Suprapubic skin (tissue), 4 donors: ENCODE data around the gene EMCN. TPM values are rescaled to one million over a fixed set of nuclear protein-coding genes. Genes with fewer than 3 reads are reported as not detected.

ENCODE experiments used
- DNase-seq, 2 donors: peaks; one replicate each; pipeline ENCODE4 v3.0.0-alpha.2; 2019; ENCODE audit warnings: low spot score in 2 of 2
- H3K27ac ChIP-seq: fragments of 200-600 bp; sonication (generic); one replicate; pipeline ENCODE4 v1.5.1; 2019
- H3K27me3 ChIP-seq: fragments of 200-600 bp; sonication (generic); one replicate; pipeline ENCODE4 v1.5.1; 2019
- H3K36me3 ChIP-seq: fragments of 200-600 bp; sonication (generic); one replicate; pipeline ENCODE4 v1.5.1; 2019
- H3K4me1 ChIP-seq: fragments of 200-600 bp; sonication (generic); one replicate; pipeline ENCODE4 v1.5.1; 2019
- H3K4me3 ChIP-seq: fragments of 200-600 bp; sonication (generic); one replicate; pipeline ENCODE4 v1.5.1; 2019; ENCODE audit warnings: mild to moderate bottlenecking
- H3K9me3 ChIP-seq: fragments of 200-600 bp; sonication (generic); one replicate; pipeline ENCODE4 v1.5.1; 2019
- EP300 ChIP-seq: sonication (generic); formaldehyde crosslinking; IDR thresholded peaks from one replicate; pipeline ENCODE4 v1.6.1; 2017; ENCODE audit warnings: antibody characterized with exemption
- POLR2A ChIP-seq, 2 donors: fragments of 450-650 bp; IDR thresholded peaks; one replicate each; pipeline ENCODE4 v1.6.1; 2017; ENCODE audit warnings: antibody characterized with exemption in 2 of 2, mild to moderate bottlenecking in 2 of 2, moderate library complexity in 2 of 2
- POLR2AphosphoS5 ChIP-seq, 3 donors: sonication (generic); formaldehyde crosslinking; IDR thresholded peaks; one replicate each; pipeline ENCODE4 v1.6.1; 2017; ENCODE audit warnings: antibody characterized with exemption in 3 of 3
- WGBS: methylation state at CpG from one replicate; pipeline ENCODE4 v1.1.5; 2018; 5-methylcytosine and 5-hydroxymethylcytosine counted together
- total RNA-seq, 4 donors: library from RNA; depleted of rRNA; stranded (reverse); fragments of >200 nt; gene quantifications; one replicate each; pipeline ENCODE4 v1.1.0, GENCODE V29; 2016
- TF ChIP-seq, protein P1 (sequence below), 2 donors: fragments of 200-600 bp in 1 of 2; fragments of 450-650 bp in 1 of 2; sonication (generic) in 1 of 2; IDR thresholded peaks; one replicate each; pipeline ENCODE4 v1.5.1; 2016 to 2019; ENCODE audit warnings: antibody characterized with exemption in 2 of 2, mild to moderate bottlenecking in 1 of 2, moderate library complexity in 1 of 2

EMCN gene
- total RNA-seq, 4 donors from 2014 or later, result 5.3 to 22.7 (median 10.2) TPM

GRCh38 chr4:100450449-100450848 lies 67.4 kb downstream of the EMCN start:
- H3K36me3 ChIP-seq, result no peaks in the 10 kb centered on the region
- TF ChIP-seq POLR2AphosphoS5 (IDR thresholded peaks at IDR 0.05), result no peak
- no peak for TF ChIP-seq EP300
- no peak for TF ChIP-seq POLR2A (IDR thresholded peaks at IDR 0.05)
- TF ChIP-seq, protein P1, sequence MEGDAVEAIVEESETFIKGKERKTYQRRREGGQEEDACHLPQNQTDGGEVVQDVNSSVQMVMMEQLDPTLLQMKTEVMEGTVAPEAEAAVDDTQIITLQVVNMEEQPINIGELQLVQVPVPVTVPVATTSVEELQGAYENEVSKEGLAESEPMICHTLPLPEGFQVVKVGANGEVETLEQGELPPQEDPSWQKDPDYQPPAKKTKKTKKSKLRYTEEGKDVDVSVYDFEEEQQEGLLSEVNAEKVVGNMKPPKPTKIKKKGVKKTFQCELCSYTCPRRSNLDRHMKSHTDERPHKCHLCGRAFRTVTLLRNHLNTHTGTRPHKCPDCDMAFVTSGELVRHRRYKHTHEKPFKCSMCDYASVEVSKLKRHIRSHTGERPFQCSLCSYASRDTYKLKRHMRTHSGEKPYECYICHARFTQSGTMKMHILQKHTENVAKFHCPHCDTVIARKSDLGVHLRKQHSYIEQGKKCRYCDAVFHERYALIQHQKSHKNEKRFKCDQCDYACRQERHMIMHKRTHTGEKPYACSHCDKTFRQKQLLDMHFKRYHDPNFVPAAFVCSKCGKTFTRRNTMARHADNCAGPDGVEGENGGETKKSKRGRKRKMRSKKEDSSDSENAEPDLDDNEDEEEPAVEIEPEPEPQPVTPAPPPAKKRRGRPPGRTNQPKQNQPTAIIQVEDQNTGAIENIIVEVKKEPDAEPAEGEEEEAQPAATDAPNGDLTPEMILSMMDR (IDR thresholded peaks at IDR 0.05), result no peak
- no peak overlapping the region for H3K4me3 ChIP-seq
- WGBS, result 82% methylated on average over 2 of the region's 2 CpGs
- H3K4me1 ChIP-seq, result no peaks in the 10 kb centered on the region
- H3K27me3 ChIP-seq, result no peaks in the 10 kb centered on the region
- H3K27ac ChIP-seq, result no peak overlapping the region
- DNase-seq, result no peak
- H3K9me3 ChIP-seq, result no peaks in the 10 kb centered on the region

- Histone ChIP-seq H3K4me3 (no peak overlapping the region), H3K9me3 (peaks cover 3% of the 10 kb centered on the region), H3K27me3 (no peaks in the 10 kb centered on the region), H3K4me1 (no peaks in the 10 kb centered on the region), H3K27ac (no peak overlapping the region), H3K36me3 (no peaks in the 10 kb centered on the region)
- TF ChIP-seq, protein P1 (IDR thresholded peaks at IDR 0.05), result no peak
- no peak for TF ChIP-seq POLR2A (IDR thresholded peaks at IDR 0.05)
- TF ChIP-seq EP300, result no peak
- no peak for TF ChIP-seq POLR2AphosphoS5 (IDR thresholded peaks at IDR 0.05)
- 100% methylated on average over 1 of the region's 1 CpG for WGBS
- no peak for DNase-seq
Observed at GRCh38 chr4:100431416-100431815, 86.4 kb downstream of the EMCN start.

- TF ChIP-seq POLR2A (IDR thresholded peaks at IDR 0.05), result no peak
- TF ChIP-seq, protein P1 (IDR thresholded peaks at IDR 0.05), result no peak
- no peak for TF ChIP-seq POLR2AphosphoS5 (IDR thresholded peaks at IDR 0.05)
- TF ChIP-seq EP300, result no peak
- 69% methylated on average over 5 of the region's 5 CpGs for WGBS
- Histone ChIP-seq H3K4me1 (no peaks in the 10 kb centered on the region), H3K9me3 (no peaks in the 10 kb centered on the region), H3K27ac (no peak overlapping the region), H3K27me3 (no peaks in the 10 kb centered on the region), H3K4me3 (no peak overlapping the region), H3K36me3 (no peaks in the 10 kb centered on the region)
- DNase-seq, result no peak
Observed at GRCh38 chr4:100430451-100430850, 87.4 kb downstream of the EMCN start.

DNA sequence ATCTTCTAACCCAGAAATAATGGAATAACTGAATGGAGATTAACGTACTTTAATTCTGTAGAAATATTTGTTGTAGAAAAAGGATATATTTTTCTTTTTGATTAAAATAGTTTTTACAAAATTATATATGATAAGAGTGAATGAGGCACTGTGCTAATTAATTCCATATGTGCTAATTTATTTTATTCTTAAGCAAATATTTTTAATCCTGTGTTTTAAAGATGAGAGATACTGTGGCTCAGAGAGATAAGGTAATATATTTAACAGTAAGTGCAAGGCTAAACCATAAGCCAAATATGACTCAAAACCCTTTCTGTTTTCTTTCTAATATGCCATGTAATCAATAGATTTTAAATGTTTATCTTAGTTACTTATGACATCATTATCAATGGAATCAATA lies 88.2 kb downstream of the EMCN start:
- no peak for TF ChIP-seq EP300
- no peak for TF ChIP-seq POLR2A (IDR thresholded peaks at IDR 0.05)
- TF ChIP-seq, protein P1 (IDR thresholded peaks at IDR 0.05), result no peak
- TF ChIP-seq POLR2AphosphoS5 (IDR thresholded peaks at IDR 0.05), result no peak
- Histone ChIP-seq H3K27me3 (no peaks in the 10 kb centered on the region), H3K36me3 (no peaks in the 10 kb centered on the region), H3K4me3 (no peak overlapping the region), H3K27ac (no peak overlapping the region), H3K4me1 (no peaks in the 10 kb centered on the region), H3K9me3 (no peaks in the 10 kb centered on the region)
- no peak for DNase-seq
- WGBS, result 95% methylated on average over 1 of the region's 1 CpG

- Histone ChIP-seq H3K36me3 (no peaks in the 10 kb centered on the region), H3K9me3 (no peaks in the 10 kb centered on the region), H3K4me1 (no peaks in the 10 kb centered on the region), H3K27me3 (no peaks in the 10 kb centered on the region), H3K4me3 (no peak overlapping the region), H3K27ac (no peak overlapping the region)
- DNase-seq, result no peak
- 93% methylated on average over 2 of the region's 2 CpGs for WGBS
- TF ChIP-seq, protein P1 (IDR thresholded peaks at IDR 0.05), result no peak
- no peak for TF ChIP-seq EP300
- TF ChIP-seq POLR2AphosphoS5 (IDR thresholded peaks at IDR 0.05), result no peak
- no peak for TF ChIP-seq POLR2A (IDR thresholded peaks at IDR 0.05)
Observed at GRCh38 chr4:100428051-100428450, 89.8 kb downstream of the EMCN start.
